H9 (cell line): ENCODE measurements around the gene CHID1. TPM values are rescaled to one million over a fixed set of nuclear protein-coding genes. Genes with fewer than 3 reads are reported as not detected.

Source experiments
- DNase-seq: peaks from one replicate; pipeline ENCODE4 v3.0.0-alpha.2; 2017
- H2AFZ ChIP-seq: one replicate; pipeline ENCODE4 v1.6.1; 2013; ENCODE audit warnings: mild to moderate bottlenecking, low read length, control low read depth, moderate library complexity
- H2AK5ac ChIP-seq: 2 replicates; pipeline ENCODE4 v1.6.1; 2013; ENCODE audit warnings: low read length, control low read depth, mixed read lengths; ENCODE audit not compliant: insufficient read length
- H2BK120ac ChIP-seq: one replicate; pipeline ENCODE4 v1.6.1; 2013; ENCODE audit warnings: low read depth, mild to moderate bottlenecking, low read length, control low read depth, inconsistent platforms; ENCODE audit not compliant: poor library complexity, severe bottlenecking
- H2BK12ac ChIP-seq: 2 replicates; pipeline ENCODE4 v1.6.1; 2013; ENCODE audit warnings: low read length, control low read depth, mixed read lengths, low read depth; ENCODE audit not compliant: insufficient read length
- H2BK15ac ChIP-seq: 2 replicates; pipeline ENCODE4 v1.6.1; 2013; ENCODE audit warnings: low read depth, low read length, control low read depth
- H2BK20ac ChIP-seq: one replicate; pipeline ENCODE4 v1.6.1; 2013; ENCODE audit warnings: low read depth, mild to moderate bottlenecking, low read length, control low read depth, inconsistent platforms; ENCODE audit not compliant: poor library complexity, severe bottlenecking
- H2BK5ac ChIP-seq: 2 replicates; pipeline ENCODE4 v1.6.1; 2013; ENCODE audit warnings: low read length, control low read depth, mixed read lengths; ENCODE audit not compliant: insufficient read length
- H3K14ac ChIP-seq: 2 replicates; pipeline ENCODE4 v1.6.1; 2013; ENCODE audit warnings: low read length, control low read depth; ENCODE audit not compliant: insufficient read depth
- H3K18ac ChIP-seq: 2 replicates; pipeline ENCODE4 v1.6.1; 2013; ENCODE audit warnings: low read depth, mild to moderate bottlenecking, mixed read lengths, low read length, control low read depth; ENCODE audit not compliant: insufficient read length
- H3K23ac ChIP-seq: 2 replicates; pipeline ENCODE4 v1.6.1; 2013; ENCODE audit warnings: low read length, control low read depth, mixed read lengths, low read depth; ENCODE audit not compliant: insufficient read length
- H3K23me2 ChIP-seq: 2 replicates; pipeline ENCODE4 v1.6.1; 2013; ENCODE audit warnings: low read depth, mild to moderate bottlenecking, mixed read lengths, low read length, control low read depth; ENCODE audit not compliant: insufficient read length, poor library complexity, severe bottlenecking
- H3K27ac ChIP-seq: 2 replicates; pipeline ENCODE4 v1.5.1; 2013; ENCODE audit warnings: low read length, control low read depth, mixed read lengths, low read depth; ENCODE audit not compliant: insufficient read length
- H3K27me3 ChIP-seq: 2 replicates; pipeline ENCODE4 v1.6.1; 2013; ENCODE audit warnings: low read length, control low read depth, inconsistent platforms; ENCODE audit not compliant: insufficient read depth
- H3K4ac ChIP-seq: 2 replicates; pipeline ENCODE4 v1.6.1; 2013; ENCODE audit warnings: low read depth, mild to moderate bottlenecking, control low read depth, inconsistent platforms, low read length, moderate library complexity
- H3K4me1 ChIP-seq: 2 replicates; pipeline ENCODE4 v1.6.1; 2013; ENCODE audit warnings: low read length, control low read depth, inconsistent platforms; ENCODE audit not compliant: insufficient read depth
- H3K4me2 ChIP-seq: 2 replicates; pipeline ENCODE4 v1.6.1; 2013; ENCODE audit warnings: low read length, control low read depth, mixed read lengths; ENCODE audit not compliant: insufficient read length, insufficient read depth
- H3K56ac ChIP-seq: 2 replicates; pipeline ENCODE4 v1.6.1; 2013; ENCODE audit warnings: low read depth, mild to moderate bottlenecking, mixed read lengths, low read length, control low read depth; ENCODE audit not compliant: insufficient read length
- H3K79me1 ChIP-seq: 2 replicates; pipeline ENCODE4 v1.6.1; 2013; ENCODE audit warnings: low read depth, mild to moderate bottlenecking, moderate library complexity, low read length, control low read depth, inconsistent platforms; ENCODE audit not compliant: insufficient read depth, poor library complexity, severe bottlenecking
- H3K79me2 ChIP-seq: 2 replicates; pipeline ENCODE4 v1.6.1; 2013; ENCODE audit warnings: low read length, control low read depth, inconsistent platforms; ENCODE audit not compliant: insufficient read depth
- H3K9ac ChIP-seq: 2 replicates; pipeline ENCODE4 v1.6.1; 2013; ENCODE audit warnings: low read length, control low read depth, mixed read lengths; ENCODE audit not compliant: insufficient read length; ENCODE audit errors: extremely low read depth
- H3K9me3 ChIP-seq: one replicate; pipeline ENCODE4 v1.6.1; 2013; ENCODE audit warnings: low read depth, low read length, inconsistent platforms; ENCODE audit not compliant: control insufficient read depth
- H3T11ph ChIP-seq: one replicate; pipeline ENCODE4 v1.6.1; 2013; ENCODE audit warnings: mild to moderate bottlenecking, low read length, control low read depth, inconsistent platforms
- H4K20me1 ChIP-seq: one replicate; pipeline ENCODE4 v1.6.1; 2013; ENCODE audit not compliant: control insufficient read depth, insufficient read length, insufficient read depth
- H4K5ac ChIP-seq: 2 replicates; pipeline ENCODE4 v1.6.1; 2013; ENCODE audit warnings: low read depth, mild to moderate bottlenecking, mixed read lengths, low read length, control low read depth; ENCODE audit not compliant: insufficient read length
- H4K8ac ChIP-seq: replicated peaks from 2 replicates; pipeline ENCODE4 v1.6.1; 2013; ENCODE audit warnings: low read length, control low read depth, mixed read lengths, low read depth; ENCODE audit not compliant: insufficient read length
- H4K91ac ChIP-seq: 2 replicates; pipeline ENCODE4 v1.6.1; 2013; ENCODE audit warnings: low read depth, mild to moderate bottlenecking, moderate library complexity, mixed read lengths, low read length, control low read depth; ENCODE audit not compliant: insufficient read length
- H3K27ac Mint-ChIP-seq, 3 experiments: 2 replicates in 2 of 3; 3 replicates in 1 of 3; pipeline ENCODE4 v1.8.0; 2020 to 2021; ENCODE audit warnings: mixed read lengths in 3 of 3, mild to moderate bottlenecking in 1 of 3, moderate library complexity in 1 of 3
- H3K27me3 Mint-ChIP-seq: 2 replicates; pipeline ENCODE4 v1.8.0; 2021; ENCODE audit warnings: low read depth, mild to moderate bottlenecking, moderate library complexity, mixed read lengths
- H3K36me3 Mint-ChIP-seq, 3 experiments: 2 replicates in 2 of 3; 3 replicates in 1 of 3; pipeline ENCODE4 v1.8.0; 2020 to 2021; ENCODE audit warnings: low read depth in 3 of 3, mixed read lengths in 3 of 3; ENCODE audit not compliant: insufficient read depth in 1 of 3
- H3K4me1 Mint-ChIP-seq, 2 experiments: 2 replicates each; pipeline ENCODE4 v1.8.0; 2020; ENCODE audit warnings: mixed read lengths in 2 of 2
- H3K4me3 Mint-ChIP-seq, 2 experiments: 2 replicates in 1 of 2; 3 replicates in 1 of 2; pipeline ENCODE4 v1.8.0; 2020 to 2021; ENCODE audit warnings: mild to moderate bottlenecking in 2 of 2, mixed read lengths in 2 of 2, moderate library complexity in 1 of 2
- H3K9me3 Mint-ChIP-seq, 2 experiments: 2 replicates in 1 of 2; 3 replicates in 1 of 2; pipeline ENCODE4 v1.8.0; 2020; ENCODE audit warnings: mild to moderate bottlenecking in 2 of 2, mixed read lengths in 2 of 2, moderate library complexity in 1 of 2
- WGBS: extraction: QIAGEN DNeasy Blood & Tissue Kit; methylation state at CpG from one replicate; pipeline ENCODE4 v1.1.7; 2013; ENCODE audit warnings: missing lambda C conversion rate, low lambda C conversion rate, mixed read lengths; ENCODE audit not compliant: insufficient read length; ENCODE audit errors: extremely low coverage; 5-methylcytosine and 5-hydroxymethylcytosine counted together
- total RNA-seq: library from RNA; stranded (reverse); gene quantifications from 2 replicates; pipeline ENCODE4 v1.2.1, GENCODE V29; 2021
- TF ChIP-seq, protein P1 (sequence below): fragments of 200-600 bp; sonication (generic); conservative IDR thresholded peaks from 3 replicates; pipeline ENCODE4 v1.8.0; 2021; ENCODE audit warnings: antibody characterized with exemption, mild to moderate bottlenecking

CHID1 gene
- total RNA-seq, 1 experiment from 2014 or later: 89.4 TPM

GRCh38 chr11:907668-908067, 2.9 kb downstream of the CHID1 start:
- Histone ChIP-seq H3K27me3 (no peaks in the 10 kb centered on the region), H2BK15ac (no peak overlapping the region), H3K4me1 (no peaks in the 10 kb centered on the region; the same call in 1 of the 2 replicates), H3K56ac (no peak overlapping the region), H3K4ac (no peak overlapping the region), H3K9ac (no peak overlapping the region), H3T11ph (no peak overlapping the region), H2BK12ac (no peak overlapping the region), H2BK5ac (no peak overlapping the region), H2BK120ac (no peak overlapping the region), H3K23ac (no peak overlapping the region), H3K79me2 (peaks cover 3% of the 10 kb centered on the region; the same call in 1 of the 2 replicates), H3K4me2 (no peak overlapping the region), H4K20me1 (peaks cover 3% of the 10 kb centered on the region), H4K91ac (no peak overlapping the region), H3K23me2 (peaks cover 18% of the 10 kb centered on the region), H2AFZ (no peak overlapping the region), H4K5ac (no peak overlapping the region), H2BK20ac (no peak overlapping the region), H3K27ac (no peak overlapping the region), H3K79me1 (peaks cover 6% of the 10 kb centered on the region), H4K8ac (no peak overlapping the region), H3K18ac (no peak overlapping the region), H3K14ac (no peak overlapping the region), H3K9me3 (no peaks in the 10 kb centered on the region), H2AK5ac (no peak overlapping the region)
- H3K4me1 Mint-ChIP-seq: peaks cover 9 to 14% of the 10 kb centered on the region in 2 experiments
- TF ChIP-seq, protein P1, sequence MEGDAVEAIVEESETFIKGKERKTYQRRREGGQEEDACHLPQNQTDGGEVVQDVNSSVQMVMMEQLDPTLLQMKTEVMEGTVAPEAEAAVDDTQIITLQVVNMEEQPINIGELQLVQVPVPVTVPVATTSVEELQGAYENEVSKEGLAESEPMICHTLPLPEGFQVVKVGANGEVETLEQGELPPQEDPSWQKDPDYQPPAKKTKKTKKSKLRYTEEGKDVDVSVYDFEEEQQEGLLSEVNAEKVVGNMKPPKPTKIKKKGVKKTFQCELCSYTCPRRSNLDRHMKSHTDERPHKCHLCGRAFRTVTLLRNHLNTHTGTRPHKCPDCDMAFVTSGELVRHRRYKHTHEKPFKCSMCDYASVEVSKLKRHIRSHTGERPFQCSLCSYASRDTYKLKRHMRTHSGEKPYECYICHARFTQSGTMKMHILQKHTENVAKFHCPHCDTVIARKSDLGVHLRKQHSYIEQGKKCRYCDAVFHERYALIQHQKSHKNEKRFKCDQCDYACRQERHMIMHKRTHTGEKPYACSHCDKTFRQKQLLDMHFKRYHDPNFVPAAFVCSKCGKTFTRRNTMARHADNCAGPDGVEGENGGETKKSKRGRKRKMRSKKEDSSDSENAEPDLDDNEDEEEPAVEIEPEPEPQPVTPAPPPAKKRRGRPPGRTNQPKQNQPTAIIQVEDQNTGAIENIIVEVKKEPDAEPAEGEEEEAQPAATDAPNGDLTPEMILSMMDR: no peak
- H3K4me3 Mint-ChIP-seq: no peak overlapping the region
- peaks cover 14 to 53% (median 41%) of the 10 kb centered on the region in 3 experiments; a peak in 6 of 7 replicates for H3K36me3 Mint-ChIP-seq
- no peak overlapping the region for H3K27ac Mint-ChIP-seq
- WGBS: no CpG with 5 or more reads among the region's 2 CpGs
- DNase-seq: no peak
- no peaks in the 10 kb centered on the region; a peak in 1 of 5 replicates for H3K9me3 Mint-ChIP-seq
- no peaks in the 10 kb centered on the region for H3K27me3 Mint-ChIP-seq
